GM12878 (cell line): ENCODE data around the gene PIGL. TPM values are rescaled to one million over a fixed set of nuclear protein-coding genes. Genes with fewer than 3 reads are reported as not detected.
A peak's percentile ranks its signal among the peaks of the same experiment; 100 is the strongest.

Source experiments
- ATF7 ChIP-seq: fragments of 450-650 bp; IDR thresholded peaks from 2 replicates; pipeline ENCODE4 v1.6.1; 2016; ENCODE audit warnings: low read depth, mild to moderate bottlenecking
- CREB1 ChIP-seq: IDR thresholded peaks from 2 replicates; pipeline ENCODE4 v1.6.1; 2012; ENCODE audit warnings: low read depth, mild to moderate bottlenecking, inconsistent platforms
- EED ChIP-seq: sonication (generic); IDR thresholded peaks from 2 replicates; pipeline ENCODE4 v1.6.1; 2016; ENCODE audit warnings: antibody characterized with exemption, low read depth
- EP300 ChIP-seq, 2 experiments: fragments of 150-350 bp in 1 of 2; IDR thresholded peaks; 2 replicates each; pipeline ENCODE4 v1.6.1; 2011 to 2012; ENCODE audit warnings: low read depth in 2 of 2, low read length in 2 of 2, borderline replicate concordance in 1 of 2, improper control_type of control experiment in 1 of 2, inconsistent platforms in 1 of 2; ENCODE audit not compliant: control insufficient read depth in 1 of 2
- ETV6 ChIP-seq, 2 experiments: fragments of 450-650 bp in 1 of 2; IDR thresholded peaks in 1 of 2; conservative IDR thresholded peaks in 1 of 2; 2 replicates each; pipeline ENCODE4 v1.6.1; 2014; ENCODE audit warnings: antibody characterized with exemption in 1 of 2, borderline replicate concordance in 1 of 2, low read depth in 1 of 2, mild to moderate bottlenecking in 1 of 2, moderate library complexity in 1 of 2
- HDAC6 ChIP-seq: fragments of 200-600 bp; sonication (generic); IDR thresholded peaks from one replicate; pipeline ENCODE4 v1.8.0; 2017; ENCODE audit warnings: antibody characterized with exemption; ENCODE audit not compliant: unreplicated experiment
- IRF4 ChIP-seq: IDR thresholded peaks from 2 replicates; pipeline ENCODE4 v1.6.1; 2011; ENCODE audit warnings: low read depth, low read length
- NFIC ChIP-seq: IDR thresholded peaks from 2 replicates; pipeline ENCODE4 v1.6.1; 2012; ENCODE audit warnings: low read depth, mild to moderate bottlenecking, inconsistent platforms, low read length, moderate library complexity
- NR2C1 ChIP-seq: fragments of 450-650 bp; IDR thresholded peaks from 2 replicates; pipeline ENCODE4 v1.6.1; 2017; ENCODE audit warnings: antibody characterized with exemption, mild to moderate bottlenecking, moderate library complexity
- NR2F1 ChIP-seq: fragments of 450-650 bp; conservative IDR thresholded peaks from 2 replicates; pipeline ENCODE4 v1.6.1; 2017; ENCODE audit warnings: mild to moderate bottlenecking
- NRF1 ChIP-seq: conservative IDR thresholded peaks from 2 replicates; pipeline ENCODE4 v1.6.1; 2011; ENCODE audit warnings: mild to moderate bottlenecking, low read depth, low read length, improper control_type of control experiment
- PAX5 ChIP-seq: IDR thresholded peaks from 2 replicates; pipeline ENCODE4 v1.6.1; 2011; ENCODE audit warnings: low read depth, low read length, borderline replicate concordance
- PML ChIP-seq: IDR thresholded peaks from 2 replicates; pipeline ENCODE4 v1.6.1; 2012; ENCODE audit warnings: low read length, inconsistent platforms
- RELA ChIP-seq: fragments of 450-650 bp; IDR thresholded peaks from 2 replicates; pipeline ENCODE4 v1.8.0; 2014; ENCODE audit warnings: borderline replicate concordance; ENCODE audit not compliant: partially characterized antibody
- RFX5 ChIP-seq: IDR thresholded peaks from 2 replicates; pipeline ENCODE4 v1.6.1; 2011; ENCODE audit warnings: low read depth, low read length, improper control_type of control experiment
- SRF ChIP-seq, 2 experiments: IDR thresholded peaks; 2 replicates each; pipeline ENCODE4 v1.6.1; 2011; ENCODE audit warnings: low read depth in 2 of 2, low read length in 2 of 2, mild to moderate bottlenecking in 1 of 2, moderate library complexity in 1 of 2
- STAT1 ChIP-seq: fragments of 450-650 bp; conservative IDR thresholded peaks from 2 replicates; pipeline ENCODE4 v1.6.1; 2014; ENCODE audit warnings: antibody characterized with exemption, mild to moderate bottlenecking
- TCF7 ChIP-seq: IDR thresholded peaks from 2 replicates; pipeline ENCODE4 v1.6.1; 2014; ENCODE audit warnings: antibody characterized with exemption, borderline replicate concordance
- WRNIP1 ChIP-seq: IDR thresholded peaks from 2 replicates; pipeline ENCODE4 v1.6.1; 2011; ENCODE audit warnings: low read depth, low read length, improper control_type of control experiment, borderline replicate concordance
- YBX1 ChIP-seq: fragments of 450-650 bp; IDR thresholded peaks from 2 replicates; pipeline ENCODE4 v1.6.1; 2016; ENCODE audit warnings: antibody characterized with exemption
- ZZZ3 ChIP-seq: IDR thresholded peaks from 2 replicates; pipeline ENCODE4 v1.6.1; 2011; ENCODE audit warnings: low read depth; ENCODE audit not compliant: control insufficient read depth, insufficient read length
- polyA plus RNA-seq, 11 experiments: library from polyadenylated mRNA; depleted of rRNA in 4 of 11; unstranded in 6 of 11; stranded (reverse) in 5 of 11; fragments of >200 nt; fragmentation: Nextera tagmentation in 4 of 11; fragmentation: Illumina TruSeq in 1 of 11; extraction: Ambion mirVana in 4 of 11; extraction: Trizol in 1 of 11; gene quantifications; 1 replicate in 1 of 11; 2 replicates in 10 of 11; pipeline versions ENCODE4 v1.2.1 to v1.2.3, GENCODE V29; 2011 to 2016; ENCODE audit warnings: inconsistent platforms in 2 of 11, missing spikeins in 2 of 11, low read depth in 1 of 11
- total RNA-seq, 4 experiments: library from RNA; depleted of rRNA in 3 of 4; stranded (reverse); fragments of >200 nt in 3 of 4; fragmentation: Illumina TruSeq in 1 of 4; extraction: Trizol in 1 of 4; gene quantifications; 2 replicates each; pipeline versions ENCODE4 v1.2.1 to v1.2.3, GENCODE V29; 2013 to 2021
- TF ChIP-seq, protein P1 (sequence below): IDR thresholded peaks from 2 replicates; pipeline ENCODE4 v1.6.1; 2011; ENCODE audit warnings: low read depth, low read length, improper control_type of control experiment, borderline replicate concordance
- TF ChIP-seq, protein P2 (sequence below): IDR thresholded peaks from 2 replicates; pipeline ENCODE4 v1.6.1; 2012; ENCODE audit warnings: low read depth, low read length, improper control_type of control experiment
- TF ChIP-seq, protein P3 (sequence below): fragments of 450-650 bp; conservative IDR thresholded peaks from 2 replicates; pipeline ENCODE4 v1.6.1; 2017; ENCODE audit warnings: mild to moderate bottlenecking, moderate library complexity
- TF ChIP-seq, protein P4 (sequence below): IDR thresholded peaks from 2 replicates; pipeline ENCODE4 v1.6.1; 2012; ENCODE audit warnings: low read length, inconsistent platforms

Gene PIGL
- total and polyA plus RNA-seq, 10 of the 15 experiments (the other 5 are each of a cell fraction or from before 2014, with no cell fraction given), result 25.9 to 52.5 (median 30.2) TPM

DNA sequence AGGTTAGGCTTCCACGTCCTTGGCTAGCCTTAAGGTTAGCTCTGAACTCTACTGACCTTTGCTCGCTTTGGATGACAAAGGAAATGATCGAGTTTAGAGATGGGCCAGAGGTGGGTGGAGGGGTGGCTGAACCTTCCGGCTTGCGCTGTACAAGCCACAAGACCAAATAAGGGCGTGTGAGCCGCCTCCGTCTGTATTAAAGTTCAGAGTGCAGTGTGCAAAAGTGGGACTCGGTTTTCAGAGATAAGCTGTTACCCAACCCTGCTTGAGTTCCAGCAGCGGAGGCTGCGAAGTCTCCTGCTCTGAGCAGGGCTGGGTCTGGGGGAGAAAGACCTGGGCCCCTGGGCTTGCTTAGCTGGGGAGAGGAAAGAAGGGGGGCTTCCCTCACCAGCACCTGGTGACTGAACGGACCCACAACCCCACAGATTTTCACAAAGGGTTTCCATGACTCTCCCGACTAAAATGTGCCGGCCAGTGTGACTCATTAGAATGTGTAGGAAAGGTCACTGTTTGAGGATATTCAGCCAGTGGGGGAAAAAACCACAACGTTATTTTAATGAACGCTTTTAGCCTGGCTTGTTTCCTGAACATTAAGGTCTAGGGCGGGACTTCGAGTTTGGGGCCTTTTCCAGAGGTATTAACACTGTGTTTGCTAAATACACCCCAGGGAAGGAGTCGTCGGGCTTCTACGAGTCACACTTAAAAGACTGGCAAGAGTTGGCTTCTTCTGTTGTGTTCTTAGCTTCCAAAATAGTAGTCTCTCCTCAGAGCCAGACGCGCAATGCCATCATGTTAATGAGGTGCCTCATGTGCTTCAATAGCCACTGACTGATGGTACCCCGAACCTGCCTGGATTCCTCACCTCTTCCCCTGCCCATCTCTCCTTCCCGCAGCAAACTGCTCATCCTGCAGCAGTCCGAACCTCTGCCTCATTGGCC, 69.3 kb downstream of the PIGL start (continued):
- TF ChIP-seq IRF4 (no peak), HDAC6 (no peak), EP300 (IDR thresholded peaks at IDR 0.05; ENCODE audit: borderline replicate concordance in 1 of 2, control insufficient read depth in 1 of 2, low read depth in 2 of 2, low read length in 2 of 2) (peak in 1 of 2 experiments; percentile 26; a peak in 1 of 4 replicates), CREB1 (peak; percentile 59), RFX5 (no peak), EED (peak; percentile 13; the same call in 1 of the 2 replicates), PML (peak; percentile 87), SRF (IDR thresholded peaks at IDR 0.05; ENCODE audit: low read depth in 2 of 2, low read length in 2 of 2) (peak; percentile 98 to 99), ATF7 (peak; percentile 35), WRNIP1 (no peak), TCF7 (no peak), ZZZ3 (no peak), YBX1 (no peak), NR2F1 (peak; percentile 98), RELA (no peak), ETV6 (conservative IDR thresholded peaks at IDR 0.05 in 1 of 2, IDR thresholded peaks at IDR 0.05 in 1 of 2; ENCODE audit: borderline replicate concordance in 1 of 2, low read depth in 1 of 2) (0 out of 4 replicates have a peak, but pooled peaks of 1 of the 2 experiments have one; percentile 29), STAT1 (peak; percentile 36; the same call in 1 of the 2 replicates), NRF1 (no peak), PAX5 (0 out of 2 replicates have a peak, but pooled peaks have one; percentile 8), NFIC (peak; percentile 67), NR2C1 (peak; percentile 77)
- TF ChIP-seq, protein P1, sequence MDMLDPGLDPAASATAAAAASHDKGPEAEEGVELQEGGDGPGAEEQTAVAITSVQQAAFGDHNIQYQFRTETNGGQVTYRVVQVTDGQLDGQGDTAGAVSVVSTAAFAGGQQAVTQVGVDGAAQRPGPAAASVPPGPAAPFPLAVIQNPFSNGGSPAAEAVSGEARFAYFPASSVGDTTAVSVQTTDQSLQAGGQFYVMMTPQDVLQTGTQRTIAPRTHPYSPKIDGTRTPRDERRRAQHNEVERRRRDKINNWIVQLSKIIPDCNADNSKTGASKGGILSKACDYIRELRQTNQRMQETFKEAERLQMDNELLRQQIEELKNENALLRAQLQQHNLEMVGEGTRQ, result no peak
- TF ChIP-seq, protein P2, sequence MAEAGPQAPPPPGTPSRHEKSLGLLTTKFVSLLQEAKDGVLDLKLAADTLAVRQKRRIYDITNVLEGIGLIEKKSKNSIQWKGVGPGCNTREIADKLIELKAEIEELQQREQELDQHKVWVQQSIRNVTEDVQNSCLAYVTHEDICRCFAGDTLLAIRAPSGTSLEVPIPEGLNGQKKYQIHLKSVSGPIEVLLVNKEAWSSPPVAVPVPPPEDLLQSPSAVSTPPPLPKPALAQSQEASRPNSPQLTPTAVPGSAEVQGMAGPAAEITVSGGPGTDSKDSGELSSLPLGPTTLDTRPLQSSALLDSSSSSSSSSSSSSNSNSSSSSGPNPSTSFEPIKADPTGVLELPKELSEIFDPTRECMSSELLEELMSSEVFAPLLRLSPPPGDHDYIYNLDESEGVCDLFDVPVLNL, result peak; percentile 44; the same call in 1 of the 2 replicates
- TF ChIP-seq, protein P3, sequence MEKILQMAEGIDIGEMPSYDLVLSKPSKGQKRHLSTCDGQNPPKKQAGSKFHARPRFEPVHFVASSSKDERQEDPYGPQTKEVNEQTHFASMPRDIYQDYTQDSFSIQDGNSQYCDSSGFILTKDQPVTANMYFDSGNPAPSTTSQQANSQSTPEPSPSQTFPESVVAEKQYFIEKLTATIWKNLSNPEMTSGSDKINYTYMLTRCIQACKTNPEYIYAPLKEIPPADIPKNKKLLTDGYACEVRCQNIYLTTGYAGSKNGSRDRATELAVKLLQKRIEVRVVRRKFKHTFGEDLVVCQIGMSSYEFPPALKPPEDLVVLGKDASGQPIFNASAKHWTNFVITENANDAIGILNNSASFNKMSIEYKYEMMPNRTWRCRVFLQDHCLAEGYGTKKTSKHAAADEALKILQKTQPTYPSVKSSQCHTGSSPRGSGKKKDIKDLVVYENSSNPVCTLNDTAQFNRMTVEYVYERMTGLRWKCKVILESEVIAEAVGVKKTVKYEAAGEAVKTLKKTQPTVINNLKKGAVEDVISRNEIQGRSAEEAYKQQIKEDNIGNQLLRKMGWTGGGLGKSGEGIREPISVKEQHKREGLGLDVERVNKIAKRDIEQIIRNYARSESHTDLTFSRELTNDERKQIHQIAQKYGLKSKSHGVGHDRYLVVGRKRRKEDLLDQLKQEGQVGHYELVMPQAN, result 0 out of 2 replicates have a peak, but pooled peaks have one; percentile 47
- TF ChIP-seq, protein P4, sequence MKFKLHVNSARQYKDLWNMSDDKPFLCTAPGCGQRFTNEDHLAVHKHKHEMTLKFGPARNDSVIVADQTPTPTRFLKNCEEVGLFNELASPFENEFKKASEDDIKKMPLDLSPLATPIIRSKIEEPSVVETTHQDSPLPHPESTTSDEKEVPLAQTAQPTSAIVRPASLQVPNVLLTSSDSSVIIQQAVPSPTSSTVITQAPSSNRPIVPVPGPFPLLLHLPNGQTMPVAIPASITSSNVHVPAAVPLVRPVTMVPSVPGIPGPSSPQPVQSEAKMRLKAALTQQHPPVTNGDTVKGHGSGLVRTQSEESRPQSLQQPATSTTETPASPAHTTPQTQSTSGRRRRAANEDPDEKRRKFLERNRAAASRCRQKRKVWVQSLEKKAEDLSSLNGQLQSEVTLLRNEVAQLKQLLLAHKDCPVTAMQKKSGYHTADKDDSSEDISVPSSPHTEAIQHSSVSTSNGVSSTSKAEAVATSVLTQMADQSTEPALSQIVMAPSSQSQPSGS, result peak; percentile 55
